MM.1S (cell line): ENCODE results near the gene PTPRG.

Experiments
- EZH2 ChIP-seq: fragments of 300-600 bp; sonication (generic); optimal IDR thresholded peaks from 2 replicates; pipeline ENCODE3; 2017; ENCODE audit warnings: low read depth, mild to moderate bottlenecking, antibody characterized with exemption, low read length, mixed read lengths
- EZH2phosphoT487 ChIP-seq: fragments of 300-600 bp; sonication (generic); IDR thresholded peaks from 2 replicates; pipeline ENCODE4 v1.6.1; 2018; ENCODE audit warnings: antibody characterized with exemption, low read length
- TF ChIP-seq, protein P1 (sequence below): fragments of 300-600 bp; sonication (generic); IDR thresholded peaks from 2 replicates; pipeline ENCODE4 v1.5.1; 2016; ENCODE audit warnings: antibody characterized with exemption, low read length, mixed read lengths

DNA sequence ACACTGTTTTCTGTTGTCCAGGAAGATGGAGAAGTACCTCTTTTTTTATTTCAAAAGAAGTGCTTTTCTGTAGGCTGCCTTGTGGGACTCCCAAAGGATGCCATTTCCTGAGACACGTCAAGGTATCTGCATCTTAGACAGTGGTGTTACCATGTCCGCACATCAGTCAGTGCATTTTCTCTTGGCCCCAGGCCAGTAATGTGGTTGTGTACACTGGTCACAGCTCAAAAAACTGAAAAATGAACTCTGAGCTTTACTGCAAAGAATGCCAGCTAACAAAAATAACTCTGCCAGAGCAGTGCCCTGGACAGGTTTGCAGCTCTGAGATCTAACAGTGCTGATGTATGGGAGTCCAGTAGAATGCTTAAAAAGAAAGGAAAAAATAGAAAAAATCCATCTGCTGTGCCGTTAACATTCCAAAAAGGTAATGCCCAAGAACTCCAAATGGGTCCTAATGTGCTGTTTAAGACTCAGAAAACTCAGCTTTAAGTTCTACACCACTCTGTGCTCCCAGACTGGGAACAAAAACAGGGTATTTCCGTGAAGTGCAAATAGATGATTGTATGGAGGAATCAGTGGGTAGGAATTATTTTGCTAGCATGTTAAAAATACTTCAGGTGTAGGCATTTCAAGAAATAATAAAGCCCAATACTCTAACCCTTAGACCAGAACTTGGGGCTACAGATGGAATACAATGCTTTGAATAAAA lies 496.1 kb downstream of the PTPRG start:
- TF ChIP-seq, protein P1, sequence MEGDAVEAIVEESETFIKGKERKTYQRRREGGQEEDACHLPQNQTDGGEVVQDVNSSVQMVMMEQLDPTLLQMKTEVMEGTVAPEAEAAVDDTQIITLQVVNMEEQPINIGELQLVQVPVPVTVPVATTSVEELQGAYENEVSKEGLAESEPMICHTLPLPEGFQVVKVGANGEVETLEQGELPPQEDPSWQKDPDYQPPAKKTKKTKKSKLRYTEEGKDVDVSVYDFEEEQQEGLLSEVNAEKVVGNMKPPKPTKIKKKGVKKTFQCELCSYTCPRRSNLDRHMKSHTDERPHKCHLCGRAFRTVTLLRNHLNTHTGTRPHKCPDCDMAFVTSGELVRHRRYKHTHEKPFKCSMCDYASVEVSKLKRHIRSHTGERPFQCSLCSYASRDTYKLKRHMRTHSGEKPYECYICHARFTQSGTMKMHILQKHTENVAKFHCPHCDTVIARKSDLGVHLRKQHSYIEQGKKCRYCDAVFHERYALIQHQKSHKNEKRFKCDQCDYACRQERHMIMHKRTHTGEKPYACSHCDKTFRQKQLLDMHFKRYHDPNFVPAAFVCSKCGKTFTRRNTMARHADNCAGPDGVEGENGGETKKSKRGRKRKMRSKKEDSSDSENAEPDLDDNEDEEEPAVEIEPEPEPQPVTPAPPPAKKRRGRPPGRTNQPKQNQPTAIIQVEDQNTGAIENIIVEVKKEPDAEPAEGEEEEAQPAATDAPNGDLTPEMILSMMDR = no peak
- no peak for TF ChIP-seq EZH2
- TF ChIP-seq EZH2phosphoT487 = no peak
